GM12878 (cell line): ENCODE results near the gene SLC25A28. TPM values are rescaled to one million over a fixed set of nuclear protein-coding genes. Genes with fewer than 3 reads are reported as not detected.

Source experiments
- BHLHE40 ChIP-seq, 2 experiments: fragments of 450-650 bp in 1 of 2; IDR thresholded peaks; 2 replicates each; pipeline ENCODE4 v1.6.1; 2011 to 2017; ENCODE audit warnings: low read depth in 2 of 2, borderline replicate concordance in 1 of 2, improper control_type of control experiment in 1 of 2, low read length in 1 of 2, mild to moderate bottlenecking in 1 of 2
- BRCA1 ChIP-seq: IDR thresholded peaks from 2 replicates; pipeline ENCODE4 v1.6.1; 2011; ENCODE audit warnings: low read depth, low read length, improper control_type of control experiment
- CBFB ChIP-seq: IDR thresholded peaks from 2 replicates; pipeline ENCODE4 v1.6.1; 2016; ENCODE audit warnings: antibody characterized with exemption, low read depth
- EP300 ChIP-seq, 2 experiments: fragments of 150-350 bp in 1 of 2; IDR thresholded peaks; 2 replicates each; pipeline ENCODE4 v1.6.1; 2011 to 2012; ENCODE audit warnings: low read depth in 2 of 2, low read length in 2 of 2, borderline replicate concordance in 1 of 2, improper control_type of control experiment in 1 of 2, inconsistent platforms in 1 of 2; ENCODE audit not compliant: control insufficient read depth in 1 of 2
- FOXM1 ChIP-seq: IDR thresholded peaks from 2 replicates; pipeline ENCODE4 v1.6.1; 2012; ENCODE audit warnings: low read depth, mild to moderate bottlenecking, inconsistent platforms, low read length, moderate library complexity
- MTA3 ChIP-seq: IDR thresholded peaks from 2 replicates; pipeline ENCODE4 v1.6.1; 2012; ENCODE audit warnings: low read length, inconsistent platforms, borderline replicate concordance
- NR2F1 ChIP-seq: fragments of 450-650 bp; conservative IDR thresholded peaks from 2 replicates; pipeline ENCODE4 v1.6.1; 2017; ENCODE audit warnings: mild to moderate bottlenecking
- RUNX3 ChIP-seq: IDR thresholded peaks from 2 replicates; pipeline ENCODE4 v1.6.1; 2012; ENCODE audit warnings: low read length, inconsistent platforms
- SUPT20H ChIP-seq: IDR thresholded peaks from 2 replicates; pipeline ENCODE4 v1.6.1; 2011; ENCODE audit warnings: low read depth, mild to moderate bottlenecking, low read length, moderate library complexity, borderline replicate concordance; ENCODE audit not compliant: control insufficient read depth
- SUZ12 ChIP-seq: fragments of 200-600 bp; sonication (generic); IDR thresholded peaks from one replicate; pipeline ENCODE4 v1.6.1; 2018; ENCODE audit warnings: antibody characterized with exemption, mild to moderate bottlenecking; ENCODE audit not compliant: unreplicated experiment
- TCF3 ChIP-seq: IDR thresholded peaks from 2 replicates; pipeline ENCODE4 v1.6.1; 2012; ENCODE audit warnings: low read depth, mild to moderate bottlenecking, low read length, borderline replicate concordance; ENCODE audit not compliant: insufficient read depth
- TCF7 ChIP-seq: IDR thresholded peaks from 2 replicates; pipeline ENCODE4 v1.6.1; 2014; ENCODE audit warnings: antibody characterized with exemption, borderline replicate concordance
- ZNF217 ChIP-seq: fragments of 450-650 bp; IDR thresholded peaks from 2 replicates; pipeline ENCODE4 v1.6.1; 2017; ENCODE audit warnings: antibody characterized with exemption, mild to moderate bottlenecking
- ZNF274 ChIP-seq: IDR thresholded peaks from one replicate; pipeline ENCODE4 v1.8.0; 2011; ENCODE audit not compliant: insufficient read length, insufficient read depth
- polyA plus RNA-seq, 11 experiments: library from polyadenylated mRNA; depleted of rRNA in 4 of 11; unstranded in 6 of 11; stranded (reverse) in 5 of 11; fragments of >200 nt; fragmentation: Nextera tagmentation in 4 of 11; fragmentation: Illumina TruSeq in 1 of 11; extraction: Ambion mirVana in 4 of 11; extraction: Trizol in 1 of 11; gene quantifications; 1 replicate in 1 of 11; 2 replicates in 10 of 11; pipeline versions ENCODE4 v1.2.1 to v1.2.3, GENCODE V29; 2011 to 2016; ENCODE audit warnings: inconsistent platforms in 2 of 11, missing spikeins in 2 of 11, low read depth in 1 of 11
- total RNA-seq, 4 experiments: library from RNA; depleted of rRNA in 3 of 4; stranded (reverse); fragments of >200 nt in 3 of 4; fragmentation: Illumina TruSeq in 1 of 4; extraction: Trizol in 1 of 4; gene quantifications; 2 replicates each; pipeline versions ENCODE4 v1.2.1 to v1.2.3, GENCODE V29; 2013 to 2021
- TF ChIP-seq, protein P1 (sequence below): fragments of 450-650 bp; conservative IDR thresholded peaks from 2 replicates; pipeline ENCODE4 v1.6.1; 2017; ENCODE audit warnings: mild to moderate bottlenecking, moderate library complexity
- TF ChIP-seq, protein P2 (sequence below): IDR thresholded peaks from 2 replicates; pipeline ENCODE4 v1.6.1; 2011; ENCODE audit warnings: low read depth, mild to moderate bottlenecking, low read length, moderate library complexity, borderline replicate concordance; ENCODE audit errors: extremely low read depth

SLC25A28 gene
- total and polyA plus RNA-seq, 10 of the 15 experiments (the other 5 are each of a cell fraction or from before 2014, with no cell fraction given) = 7.5 to 47.8 (median 24.9) TPM

DNA sequence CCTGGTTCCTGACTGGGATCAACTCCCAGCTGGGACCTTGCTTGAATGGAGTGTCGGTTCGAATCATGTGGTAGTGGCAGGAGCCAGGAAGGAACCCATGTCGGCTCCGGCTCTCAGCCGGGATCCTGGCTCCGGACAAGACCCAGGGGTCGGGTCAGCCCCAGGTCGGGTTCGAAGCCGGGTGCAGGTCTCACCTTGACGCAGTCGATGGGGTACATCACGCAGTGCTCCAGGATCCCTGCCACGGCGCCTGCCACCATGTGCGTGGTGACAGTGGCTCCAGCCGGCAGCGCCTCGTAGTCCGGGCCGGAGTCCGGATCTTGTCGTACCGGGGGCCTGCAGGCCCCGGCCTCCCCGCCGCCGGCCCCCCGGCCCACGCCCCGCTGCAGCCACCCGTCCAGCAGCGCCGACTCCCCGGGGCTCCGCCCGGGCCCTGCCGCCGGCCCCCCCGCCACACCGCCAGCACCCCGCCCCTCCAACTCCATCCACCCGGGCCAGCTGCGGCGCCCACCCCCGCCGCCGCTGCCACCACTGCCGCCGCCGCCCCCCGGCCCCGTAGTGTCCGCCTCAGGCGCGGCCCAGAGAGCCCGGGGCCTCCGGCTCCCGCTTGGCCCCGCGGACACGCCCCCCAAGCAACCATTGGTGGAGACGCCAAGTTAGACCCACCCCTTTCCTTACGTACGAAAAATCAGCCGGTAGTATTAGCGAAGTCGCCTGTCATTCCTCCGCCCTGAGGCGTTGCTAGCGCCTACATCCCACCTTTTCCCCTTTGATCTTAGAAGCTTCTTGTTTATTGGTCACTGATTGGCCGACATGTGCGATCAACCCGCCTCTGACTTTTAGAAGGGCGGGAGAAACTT, at the start of gene SLC25A28 (continued):
- TF ChIP-seq, protein P1, sequence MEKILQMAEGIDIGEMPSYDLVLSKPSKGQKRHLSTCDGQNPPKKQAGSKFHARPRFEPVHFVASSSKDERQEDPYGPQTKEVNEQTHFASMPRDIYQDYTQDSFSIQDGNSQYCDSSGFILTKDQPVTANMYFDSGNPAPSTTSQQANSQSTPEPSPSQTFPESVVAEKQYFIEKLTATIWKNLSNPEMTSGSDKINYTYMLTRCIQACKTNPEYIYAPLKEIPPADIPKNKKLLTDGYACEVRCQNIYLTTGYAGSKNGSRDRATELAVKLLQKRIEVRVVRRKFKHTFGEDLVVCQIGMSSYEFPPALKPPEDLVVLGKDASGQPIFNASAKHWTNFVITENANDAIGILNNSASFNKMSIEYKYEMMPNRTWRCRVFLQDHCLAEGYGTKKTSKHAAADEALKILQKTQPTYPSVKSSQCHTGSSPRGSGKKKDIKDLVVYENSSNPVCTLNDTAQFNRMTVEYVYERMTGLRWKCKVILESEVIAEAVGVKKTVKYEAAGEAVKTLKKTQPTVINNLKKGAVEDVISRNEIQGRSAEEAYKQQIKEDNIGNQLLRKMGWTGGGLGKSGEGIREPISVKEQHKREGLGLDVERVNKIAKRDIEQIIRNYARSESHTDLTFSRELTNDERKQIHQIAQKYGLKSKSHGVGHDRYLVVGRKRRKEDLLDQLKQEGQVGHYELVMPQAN = peak; percentile 72
- TF ChIP-seq BHLHE40 (IDR thresholded peaks at IDR 0.05; ENCODE audit: borderline replicate concordance in 1 of 2, low read depth in 2 of 2, low read length in 1 of 2) = no peak
- no peak; the same call in 1 of the 2 replicates for TF ChIP-seq NR2F1
- no peak for TF ChIP-seq CBFB
- TF ChIP-seq, protein P2, sequence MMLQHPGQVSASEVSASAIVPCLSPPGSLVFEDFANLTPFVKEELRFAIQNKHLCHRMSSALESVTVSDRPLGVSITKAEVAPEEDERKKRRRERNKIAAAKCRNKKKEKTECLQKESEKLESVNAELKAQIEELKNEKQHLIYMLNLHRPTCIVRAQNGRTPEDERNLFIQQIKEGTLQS = no peak
- TF ChIP-seq FOXM1 = no peak
- TF ChIP-seq SUZ12 = no peak
- no peak for TF ChIP-seq RUNX3
- no peak for TF ChIP-seq TCF3
- peak; percentile 95 for TF ChIP-seq TCF7
- no peak for TF ChIP-seq ZNF274
- no peak for TF ChIP-seq ZNF217
- TF ChIP-seq SUPT20H = no peak
- TF ChIP-seq MTA3 = no peak
- TF ChIP-seq EP300 (IDR thresholded peaks at IDR 0.05; ENCODE audit: borderline replicate concordance in 1 of 2, control insufficient read depth in 1 of 2, low read depth in 2 of 2, low read length in 2 of 2) = no peak
- no peak for TF ChIP-seq BRCA1
- TF ChIP-seq, all 136 proteins: peak for 24
